ENCODE measurements around the gene TAF4.

DNA sequence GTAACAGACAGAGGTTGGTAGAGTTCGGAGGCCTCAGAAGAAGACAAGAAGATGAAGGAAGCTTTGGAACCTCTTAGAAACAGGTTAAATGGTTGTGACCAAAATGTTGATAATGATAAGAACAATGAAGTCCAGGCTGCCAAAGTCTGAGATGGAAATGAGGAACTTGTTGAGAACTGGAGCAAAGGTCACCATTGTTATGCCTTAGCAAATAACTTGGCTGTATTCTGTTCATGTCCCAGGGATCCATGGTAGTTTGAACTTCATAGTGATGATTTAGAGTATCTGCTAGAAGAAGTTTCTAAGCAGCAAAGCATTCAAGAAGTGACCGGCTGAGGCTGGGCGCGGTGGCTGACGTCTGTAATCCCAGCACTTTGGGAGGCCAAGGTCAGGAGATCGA lies 45.5 kb upstream of the TAF4 start:
- TF ChIP-seq, protein P1, sequence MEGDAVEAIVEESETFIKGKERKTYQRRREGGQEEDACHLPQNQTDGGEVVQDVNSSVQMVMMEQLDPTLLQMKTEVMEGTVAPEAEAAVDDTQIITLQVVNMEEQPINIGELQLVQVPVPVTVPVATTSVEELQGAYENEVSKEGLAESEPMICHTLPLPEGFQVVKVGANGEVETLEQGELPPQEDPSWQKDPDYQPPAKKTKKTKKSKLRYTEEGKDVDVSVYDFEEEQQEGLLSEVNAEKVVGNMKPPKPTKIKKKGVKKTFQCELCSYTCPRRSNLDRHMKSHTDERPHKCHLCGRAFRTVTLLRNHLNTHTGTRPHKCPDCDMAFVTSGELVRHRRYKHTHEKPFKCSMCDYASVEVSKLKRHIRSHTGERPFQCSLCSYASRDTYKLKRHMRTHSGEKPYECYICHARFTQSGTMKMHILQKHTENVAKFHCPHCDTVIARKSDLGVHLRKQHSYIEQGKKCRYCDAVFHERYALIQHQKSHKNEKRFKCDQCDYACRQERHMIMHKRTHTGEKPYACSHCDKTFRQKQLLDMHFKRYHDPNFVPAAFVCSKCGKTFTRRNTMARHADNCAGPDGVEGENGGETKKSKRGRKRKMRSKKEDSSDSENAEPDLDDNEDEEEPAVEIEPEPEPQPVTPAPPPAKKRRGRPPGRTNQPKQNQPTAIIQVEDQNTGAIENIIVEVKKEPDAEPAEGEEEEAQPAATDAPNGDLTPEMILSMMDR (IDR thresholded peaks at IDR 0.05) = no peak
- TF ChIP-seq SIN3A (IDR thresholded peaks at IDR 0.05; ENCODE audit: borderline replicate concordance, insufficient read depth, low read depth, low read length) = no peak
- TF ChIP-seq, protein P2, sequence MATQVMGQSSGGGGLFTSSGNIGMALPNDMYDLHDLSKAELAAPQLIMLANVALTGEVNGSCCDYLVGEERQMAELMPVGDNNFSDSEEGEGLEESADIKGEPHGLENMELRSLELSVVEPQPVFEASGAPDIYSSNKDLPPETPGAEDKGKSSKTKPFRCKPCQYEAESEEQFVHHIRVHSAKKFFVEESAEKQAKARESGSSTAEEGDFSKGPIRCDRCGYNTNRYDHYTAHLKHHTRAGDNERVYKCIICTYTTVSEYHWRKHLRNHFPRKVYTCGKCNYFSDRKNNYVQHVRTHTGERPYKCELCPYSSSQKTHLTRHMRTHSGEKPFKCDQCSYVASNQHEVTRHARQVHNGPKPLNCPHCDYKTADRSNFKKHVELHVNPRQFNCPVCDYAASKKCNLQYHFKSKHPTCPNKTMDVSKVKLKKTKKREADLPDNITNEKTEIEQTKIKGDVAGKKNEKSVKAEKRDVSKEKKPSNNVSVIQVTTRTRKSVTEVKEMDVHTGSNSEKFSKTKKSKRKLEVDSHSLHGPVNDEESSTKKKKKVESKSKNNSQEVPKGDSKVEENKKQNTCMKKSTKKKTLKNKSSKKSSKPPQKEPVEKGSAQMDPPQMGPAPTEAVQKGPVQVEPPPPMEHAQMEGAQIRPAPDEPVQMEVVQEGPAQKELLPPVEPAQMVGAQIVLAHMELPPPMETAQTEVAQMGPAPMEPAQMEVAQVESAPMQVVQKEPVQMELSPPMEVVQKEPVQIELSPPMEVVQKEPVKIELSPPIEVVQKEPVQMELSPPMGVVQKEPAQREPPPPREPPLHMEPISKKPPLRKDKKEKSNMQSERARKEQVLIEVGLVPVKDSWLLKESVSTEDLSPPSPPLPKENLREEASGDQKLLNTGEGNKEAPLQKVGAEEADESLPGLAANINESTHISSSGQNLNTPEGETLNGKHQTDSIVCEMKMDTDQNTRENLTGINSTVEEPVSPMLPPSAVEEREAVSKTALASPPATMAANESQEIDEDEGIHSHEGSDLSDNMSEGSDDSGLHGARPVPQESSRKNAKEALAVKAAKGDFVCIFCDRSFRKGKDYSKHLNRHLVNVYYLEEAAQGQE (IDR thresholded peaks at IDR 0.05; ENCODE audit: insufficient read depth in 1 of 2, low read depth in 2 of 2, low read length in 1 of 2) = no peak
- TF ChIP-seq TCF7L2 (IDR thresholded peaks at IDR 0.05; ENCODE audit: low read depth, low read length) = no peak
- no peak for TF ChIP-seq POLR2AphosphoS5 (IDR thresholded peaks at IDR 0.05; ENCODE audit: low read depth, low read length)

Measured in Panc1 (cell line).